Measurements from ENCODE around the gene PCGF2.

The PCGF2 gene

DNA sequence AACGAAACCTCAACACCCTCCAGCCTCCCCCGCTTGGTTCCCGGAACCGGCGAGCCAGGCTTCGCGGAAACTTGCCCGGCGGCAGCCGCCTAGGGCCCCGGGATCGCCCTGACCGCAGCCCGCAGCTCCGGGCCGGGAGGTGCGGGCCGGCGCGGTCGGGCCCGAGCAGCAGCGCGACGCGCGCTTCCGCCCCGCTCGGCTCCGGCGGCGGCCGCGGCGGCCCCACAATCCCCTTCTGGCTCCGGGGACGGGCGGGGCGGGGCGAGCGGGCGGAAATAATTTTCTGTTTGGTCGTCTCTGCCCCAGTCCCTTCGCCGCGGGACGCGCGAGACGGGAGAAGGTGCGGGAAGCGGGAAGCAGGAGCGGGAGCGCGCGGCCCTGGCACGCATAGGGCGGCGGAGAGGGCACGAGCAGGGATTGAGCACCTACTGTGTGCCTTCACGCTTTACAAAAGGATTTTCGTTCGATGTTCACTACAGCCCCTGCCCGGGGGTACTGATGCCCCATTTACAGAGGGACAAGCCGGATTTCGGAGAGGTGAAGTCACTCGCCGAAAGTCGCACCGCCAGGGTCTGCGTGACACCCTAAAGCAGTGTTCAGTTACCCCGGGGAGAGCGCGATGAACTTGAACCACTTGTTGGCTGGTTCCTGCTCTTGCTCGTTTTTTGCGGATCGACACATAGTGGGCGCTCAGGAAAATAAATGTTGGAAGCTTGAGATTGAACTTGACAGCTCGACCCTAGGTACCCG, 45.8 kb downstream of the PCGF2 start:
- peak; percentile 69 to 88 (median 87) for DNase-seq

- peak in 2 of 3 experiments; percentile 84 to 87 for DNase-seq
Measured at GRCh38 chr17:38701504-38702165, 46.5 kb downstream of the PCGF2 start.

DNA sequence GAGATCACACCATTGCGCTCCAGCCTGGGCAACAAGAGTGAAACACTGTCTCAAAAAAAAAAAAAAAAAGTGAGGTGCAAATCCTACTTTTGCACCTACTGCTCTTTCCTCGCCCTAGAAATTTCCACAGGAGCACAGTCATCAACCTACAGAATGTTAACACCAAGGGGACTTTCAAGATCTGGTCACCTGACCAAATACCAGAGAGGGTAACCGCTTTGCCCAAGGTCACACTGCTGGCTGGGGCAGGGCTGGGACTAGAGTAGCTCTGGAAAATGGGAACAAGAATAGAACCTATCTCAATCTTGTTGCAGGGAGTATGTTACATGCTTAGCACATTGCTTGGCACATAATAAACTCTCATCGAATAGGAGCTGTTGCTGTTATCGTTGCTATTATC, 49.4 kb downstream of the PCGF2 start:
- no peak for DNase-seq

GRCh38 chr17:38697061-38697820, 50.9 kb downstream of the PCGF2 start:
- no peak for DNase-seq

DNA sequence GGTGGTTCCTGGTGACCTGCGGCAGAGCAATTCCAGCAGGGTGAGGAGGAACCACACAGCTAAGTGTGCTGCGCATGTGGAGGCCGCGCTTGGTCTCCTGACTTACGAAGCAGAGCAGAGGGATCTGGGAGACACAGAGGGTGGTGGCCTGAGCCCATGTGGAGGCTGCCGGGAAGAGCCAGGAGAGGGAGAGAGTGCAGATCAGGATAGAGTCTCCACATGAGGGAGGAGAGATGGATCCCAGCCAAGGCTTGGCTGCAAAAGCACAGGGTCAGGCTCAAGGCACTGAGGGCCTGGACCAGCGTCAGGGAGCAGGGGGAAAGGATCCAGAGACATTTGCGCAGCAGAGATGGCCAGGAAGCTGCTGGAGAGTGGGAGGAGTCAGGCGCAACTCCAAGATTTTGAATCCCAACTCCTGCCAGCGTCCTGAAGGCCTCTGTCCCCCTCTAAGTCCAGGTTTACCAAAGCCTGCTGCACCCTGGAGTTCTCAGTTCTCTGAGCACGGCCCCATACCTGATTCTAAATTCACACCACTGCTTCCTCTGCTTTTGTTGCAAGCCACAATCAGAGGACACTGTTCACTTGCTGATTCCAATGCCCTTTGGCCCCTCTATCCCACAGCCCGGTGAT, 54.3 kb downstream of the PCGF2 start:
- no peak for DNase-seq

DNA sequence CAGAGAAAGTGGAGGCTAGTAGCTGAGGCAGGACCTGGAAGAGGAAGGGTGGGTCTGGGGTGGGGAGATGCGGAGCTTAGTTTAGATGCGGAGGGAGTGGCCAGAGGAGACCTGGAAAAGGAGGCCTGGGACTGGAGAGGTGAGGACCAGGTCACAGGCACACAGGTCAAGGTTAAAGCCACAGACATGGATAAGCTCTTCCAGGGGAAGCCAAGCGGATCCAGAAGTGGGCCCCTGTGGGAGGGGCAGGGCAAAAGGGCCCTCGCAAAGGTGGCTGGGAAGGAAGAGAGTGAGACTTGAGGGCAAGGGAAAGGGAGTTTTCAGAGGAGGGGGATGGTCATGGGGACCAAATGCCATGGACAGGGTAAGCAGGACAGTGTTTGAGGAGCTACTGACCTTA, 57.0 kb downstream of the PCGF2 start:
- DNase-seq = no peak

DNA sequence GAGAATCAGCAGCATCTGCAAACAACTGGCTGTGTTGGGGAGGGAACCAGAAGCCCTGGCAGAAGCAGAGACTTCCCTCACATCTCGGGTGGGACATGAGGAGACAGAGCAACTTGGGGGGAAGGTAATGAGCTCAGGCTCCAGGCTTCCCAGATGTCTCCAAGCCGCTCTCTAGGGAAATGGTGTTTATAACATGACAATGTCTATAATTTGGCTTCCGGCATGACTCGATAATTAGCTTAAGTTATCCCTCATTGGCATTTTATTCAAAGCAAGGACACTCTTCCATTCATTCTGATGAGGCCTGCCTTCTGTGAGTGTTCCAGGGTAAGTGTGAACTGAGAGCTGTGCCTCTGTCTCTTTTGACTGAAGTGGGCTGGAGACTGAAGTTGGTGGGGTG, 57.8 kb downstream of the PCGF2 start:
- DNase-seq = no peak

GRCh38 chr17:38687286-38687685, 60.9 kb downstream of the PCGF2 start:
- no peak for DNase-seq

DNA sequence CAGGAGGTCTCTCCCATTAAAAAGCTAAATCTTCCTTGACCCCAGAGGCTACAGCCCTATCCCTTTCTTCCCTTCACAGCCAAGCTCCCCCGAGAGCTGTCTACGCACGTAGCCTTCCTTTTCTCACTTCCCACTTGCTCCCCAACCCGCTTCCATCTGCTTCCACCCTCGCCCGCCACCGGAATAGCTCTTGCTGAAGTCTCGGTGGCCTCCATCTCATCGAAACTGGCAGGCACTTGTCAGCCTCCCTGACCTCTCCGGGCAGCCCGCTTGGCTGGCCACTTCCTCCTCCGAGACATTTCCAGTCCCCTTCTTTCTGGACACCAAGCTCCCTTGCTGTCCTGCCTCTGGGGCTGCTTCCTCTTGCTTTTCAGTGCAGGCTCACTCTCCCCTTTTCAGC, 62.6 kb downstream of the PCGF2 start:
- no peak for DNase-seq

Data from NCI-H1417 (cell line).